ENCODE data around the gene ZFPM1.
"Not testable (repeated sequence)": the region's sequence is repeated elsewhere in the genome, so short reads cannot be mapped to it uniquely, and the experiment has no call there.

ZFPM1 gene

DNA sequence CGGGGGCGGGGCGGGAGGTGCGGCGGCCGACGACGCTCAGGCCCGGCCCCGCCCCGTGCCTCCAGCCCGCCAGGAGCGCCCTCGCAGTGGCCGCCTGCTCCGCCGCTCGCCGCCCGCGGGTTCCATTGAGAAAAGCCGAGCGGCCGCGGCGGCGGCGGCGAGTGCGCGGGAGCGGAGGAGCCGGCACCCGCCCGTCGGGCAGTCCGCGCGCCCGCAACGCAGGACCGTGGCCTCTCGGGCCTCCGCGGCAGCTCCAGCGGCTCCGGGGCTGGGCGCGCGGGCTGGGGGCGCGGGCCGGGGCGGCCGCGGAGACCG lies at the start of gene ZFPM1:
Gene ZFPM1, plus strand, starts transcription at position 64 of the 315 bp plus-strand sequence. CDS start 359 bp downstream, outside the sequence.
- DNase-seq (ENCODE audit: low read depth): no peak

DNA sequence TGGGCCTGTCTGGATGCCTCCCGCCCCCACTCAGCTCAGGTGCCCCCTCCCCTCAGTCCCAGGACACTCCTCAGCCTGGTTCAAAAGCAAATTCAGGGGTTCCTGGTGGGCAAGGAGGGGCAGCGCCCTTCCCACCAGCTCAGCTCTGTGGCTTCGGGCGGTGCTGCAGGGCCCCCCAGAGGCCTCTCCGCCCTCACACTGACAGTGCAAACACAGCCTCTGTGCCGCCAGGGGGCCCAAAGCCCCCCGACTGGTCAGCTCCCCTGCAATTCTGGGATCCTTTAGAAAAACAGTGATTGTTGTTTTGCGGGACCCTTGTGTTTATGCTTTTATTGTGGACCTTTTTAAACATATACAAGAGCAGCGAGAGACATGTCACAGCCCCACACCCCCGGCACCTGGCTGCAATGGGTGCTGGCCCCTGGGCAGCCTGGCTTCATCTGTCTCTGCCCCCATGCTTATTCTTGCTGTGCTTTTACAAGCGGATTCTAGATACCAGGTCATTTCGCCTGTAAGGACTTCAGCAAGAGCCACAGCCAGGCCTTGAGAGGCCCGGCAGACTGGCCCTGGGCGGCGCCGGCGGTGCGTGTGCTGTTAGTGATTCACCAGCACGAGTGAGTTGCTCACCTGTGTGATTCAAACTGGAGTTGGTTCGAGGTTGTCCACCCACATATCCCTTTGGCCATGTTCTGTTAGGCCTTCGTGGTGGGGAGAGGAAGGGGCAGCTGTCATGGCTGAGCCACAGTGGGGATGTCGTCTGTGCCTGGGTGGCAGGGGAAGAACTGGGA lies 49.1 kb upstream of the ZFPM1 start:
- DNase-seq (ENCODE audit: low read depth): no peak

DNA sequence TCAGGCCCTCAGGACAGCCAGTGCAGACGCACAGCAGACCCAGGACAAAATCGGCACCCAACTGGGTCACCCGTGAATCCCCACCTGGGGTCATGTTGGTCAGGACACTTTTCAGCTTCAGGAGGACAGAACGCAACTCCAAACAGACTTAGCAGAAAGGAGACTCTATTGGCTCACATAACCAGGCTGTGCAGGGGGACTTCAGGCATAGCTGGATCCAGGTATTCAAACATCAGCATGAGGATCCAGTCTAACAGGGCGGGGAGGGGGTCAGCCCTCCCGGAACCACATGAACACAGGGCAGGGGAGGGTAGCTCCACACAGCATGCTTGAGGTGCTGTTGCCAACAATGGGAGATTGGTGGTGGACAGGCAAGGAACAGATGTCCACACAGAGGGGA lies 48.3 kb upstream of the ZFPM1 start:
- DNase-seq (ENCODE audit: low read depth): no peak

DNA sequence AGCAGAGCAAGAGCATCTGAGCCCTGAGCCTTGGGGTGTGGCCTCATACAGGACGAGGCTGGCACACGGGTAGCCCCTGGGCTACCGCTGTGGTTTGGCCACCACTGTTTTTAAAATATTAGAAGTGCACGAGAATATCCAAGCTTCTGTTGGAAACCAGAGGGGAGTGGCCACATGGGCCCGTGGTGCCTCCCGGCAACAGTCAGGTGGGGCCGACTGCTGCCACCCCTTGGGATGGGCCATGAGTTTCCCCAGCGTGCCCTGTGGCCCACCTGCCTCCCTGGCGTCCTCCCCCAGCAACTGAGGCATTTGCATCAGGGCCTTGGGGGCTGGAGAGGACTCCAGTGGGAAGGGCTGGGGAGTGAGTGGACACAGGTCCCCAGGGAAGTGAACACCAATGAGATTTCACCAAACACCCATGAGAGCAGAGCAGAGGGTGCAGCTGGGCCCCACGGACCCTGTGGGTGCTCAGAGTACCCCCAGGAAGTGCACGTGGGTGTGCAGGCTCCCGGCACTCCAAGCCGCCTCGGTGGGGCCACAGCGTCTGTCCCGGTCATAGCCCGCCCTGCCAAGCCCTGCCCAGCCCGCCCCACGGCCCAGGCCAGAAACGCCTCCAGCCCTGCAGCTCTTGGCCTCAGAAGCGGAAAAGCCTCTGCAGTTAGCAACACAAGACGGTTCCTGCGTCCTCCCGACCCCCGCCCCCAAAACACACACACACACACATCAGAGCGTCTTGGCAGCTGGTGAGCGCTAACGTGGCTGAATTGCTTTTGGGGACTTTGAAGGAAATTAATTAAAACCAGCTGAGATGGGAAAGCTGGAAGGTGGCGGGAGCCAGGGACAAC lies 47.6 kb upstream of the ZFPM1 start:
- no peak for DNase-seq (ENCODE audit: low read depth)

DNA sequence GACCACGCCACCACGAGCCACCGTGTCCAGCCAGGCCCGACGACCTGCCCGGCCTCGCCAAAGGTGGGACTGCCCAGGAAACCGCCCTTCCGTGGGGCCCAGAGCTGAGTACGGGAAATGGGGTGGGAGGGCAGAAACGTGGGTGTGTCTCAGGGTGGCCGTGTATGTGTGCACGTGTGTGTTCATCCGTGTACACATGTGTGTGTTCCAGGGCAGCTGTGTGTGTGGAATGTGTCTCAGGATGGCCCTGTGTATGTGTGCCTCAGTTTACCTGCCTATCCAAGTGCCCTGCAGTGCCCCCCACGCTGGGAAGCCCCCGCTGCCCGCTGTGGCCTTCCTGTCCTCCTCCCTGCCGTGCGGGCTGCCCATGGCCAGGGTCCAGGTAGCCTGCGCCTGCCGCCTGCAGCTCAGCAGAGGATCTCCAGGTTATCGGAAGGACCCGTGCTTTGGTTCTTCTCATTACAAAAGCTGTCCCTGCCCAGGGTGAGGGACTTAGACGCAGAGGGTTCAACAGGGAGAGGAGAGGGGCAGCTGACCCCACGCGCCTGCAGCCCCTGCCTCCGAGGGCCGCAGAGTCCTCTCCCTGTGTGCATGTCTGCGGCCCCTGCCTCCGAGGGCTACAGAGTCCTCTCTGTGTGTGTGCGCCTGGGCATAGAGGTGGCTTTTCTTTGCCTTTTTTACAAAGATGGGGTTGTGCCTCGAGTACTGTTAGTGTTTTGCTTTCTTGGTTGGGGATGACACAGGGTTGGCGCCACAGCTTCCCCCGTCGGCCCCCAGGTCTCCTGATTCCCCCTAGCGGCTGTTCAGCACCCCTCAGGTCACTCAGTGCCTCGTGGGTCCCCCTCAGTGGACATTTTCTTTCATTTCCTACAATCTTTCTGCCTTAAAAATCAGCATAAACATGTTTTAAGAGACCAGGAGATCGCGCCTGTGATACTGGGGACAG lies 46.7 kb upstream of the ZFPM1 start:
- no peak for DNase-seq (ENCODE audit: low read depth)

DNA sequence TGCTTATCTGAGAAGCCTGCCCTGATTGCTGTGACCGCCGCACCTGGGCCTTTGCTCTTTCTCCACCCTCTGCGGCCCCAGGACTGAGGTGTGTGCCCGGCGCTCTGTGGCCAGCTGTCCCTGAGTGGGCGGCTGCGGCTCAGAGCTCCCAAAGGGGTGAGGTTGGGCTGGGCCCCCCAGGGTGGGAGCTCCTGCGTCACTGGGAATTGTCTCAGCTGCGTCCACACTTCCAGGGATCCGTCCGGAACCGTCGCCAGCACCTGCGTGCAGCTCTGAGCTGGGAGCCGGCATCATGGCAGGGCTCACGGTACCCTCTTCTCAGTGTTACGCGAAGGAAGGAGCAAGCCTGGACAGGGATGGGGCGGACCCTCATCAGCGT lies 46.0 kb upstream of the ZFPM1 start:
- no peak for DNase-seq (ENCODE audit: low read depth)

DNA sequence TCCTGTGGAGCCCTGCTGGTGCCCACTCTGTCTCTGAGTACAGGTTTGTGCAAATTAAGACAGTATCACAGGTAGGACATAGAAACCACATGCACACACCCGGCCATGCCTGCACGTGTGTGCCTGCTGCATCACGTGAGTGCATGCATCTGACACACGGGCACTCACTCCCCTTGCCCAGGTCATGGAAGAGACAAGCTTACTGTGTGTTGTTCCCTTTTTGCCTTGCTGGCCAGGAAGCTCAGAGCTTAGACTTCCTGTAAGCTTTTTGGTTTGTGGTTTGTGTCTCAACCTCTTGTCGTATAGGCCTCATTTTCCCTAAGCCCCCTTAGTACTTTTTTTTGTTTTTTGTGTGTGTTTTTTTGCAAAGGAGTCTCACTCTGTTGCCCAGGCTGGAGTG lies 45.3 kb upstream of the ZFPM1 start:
- no peak for DNase-seq (ENCODE audit: low read depth)

DNA sequence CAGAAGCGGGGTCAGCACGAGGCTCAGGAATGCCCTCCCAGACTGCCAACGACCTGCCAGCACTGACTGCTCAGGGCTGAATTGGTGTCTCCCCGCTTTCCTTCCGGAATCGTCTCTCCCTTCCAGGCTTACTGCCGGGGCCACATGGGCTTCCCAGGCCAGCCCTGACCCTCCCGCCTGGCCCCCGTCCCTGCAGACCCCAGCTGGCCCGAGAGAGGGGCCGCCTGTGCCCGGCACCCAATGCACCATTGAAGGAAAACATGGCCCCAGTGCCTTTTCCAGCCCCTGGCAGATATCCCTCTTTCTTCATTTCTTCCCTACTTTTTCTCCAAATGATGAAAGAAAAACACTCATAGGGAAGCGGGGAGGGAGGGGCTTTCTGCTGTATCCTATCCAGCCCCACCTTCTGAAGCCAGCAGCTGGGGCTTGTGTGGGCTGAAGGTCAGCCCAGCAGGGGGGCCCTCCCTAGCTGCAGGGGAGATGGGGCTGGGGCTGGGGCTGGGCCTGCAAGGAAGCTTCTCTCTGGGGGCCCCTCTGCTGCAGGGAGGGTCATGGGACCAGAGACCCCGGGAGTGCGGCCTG lies 44.4 kb upstream of the ZFPM1 start:
- no peak for DNase-seq (ENCODE audit: low read depth)

DNA sequence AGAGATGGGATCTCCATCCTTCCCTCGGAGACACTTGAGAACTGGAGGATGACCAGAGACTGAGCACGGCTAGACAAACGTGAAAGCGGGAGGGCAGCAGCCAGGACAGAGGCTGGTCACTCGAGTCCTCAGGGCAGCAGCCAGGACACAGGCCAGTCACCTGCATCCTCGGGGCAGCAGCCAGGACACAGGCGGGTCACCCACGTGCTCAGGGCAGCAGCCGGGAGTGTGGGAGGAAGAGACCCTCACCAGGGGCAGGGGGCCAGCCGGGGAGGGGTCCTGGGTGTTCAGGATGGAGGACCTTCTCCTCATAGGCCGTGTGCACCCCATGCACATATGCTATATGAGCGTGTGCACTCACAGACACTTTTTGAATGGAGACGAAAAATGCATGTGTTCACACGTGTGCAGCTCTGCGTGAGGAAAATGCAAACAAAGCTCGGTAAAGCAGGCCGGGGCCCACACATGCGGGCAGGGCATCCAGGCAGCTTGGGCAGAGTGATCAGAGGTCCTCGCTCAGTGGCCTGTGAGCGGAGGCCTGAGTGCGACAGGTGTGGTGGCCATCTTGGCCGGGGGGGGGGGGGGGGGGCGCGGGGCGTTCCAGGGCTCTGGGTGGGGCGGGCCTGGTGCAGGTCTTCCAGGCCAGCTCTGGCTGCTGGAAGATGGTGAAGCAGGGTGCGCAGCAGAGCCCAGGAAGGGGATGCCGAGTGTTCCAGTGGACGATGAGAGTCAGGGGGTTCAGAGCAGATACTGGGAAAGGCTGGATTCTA lies 43.6 kb upstream of the ZFPM1 start:
- no peak for DNase-seq (ENCODE audit: low read depth)

DNA sequence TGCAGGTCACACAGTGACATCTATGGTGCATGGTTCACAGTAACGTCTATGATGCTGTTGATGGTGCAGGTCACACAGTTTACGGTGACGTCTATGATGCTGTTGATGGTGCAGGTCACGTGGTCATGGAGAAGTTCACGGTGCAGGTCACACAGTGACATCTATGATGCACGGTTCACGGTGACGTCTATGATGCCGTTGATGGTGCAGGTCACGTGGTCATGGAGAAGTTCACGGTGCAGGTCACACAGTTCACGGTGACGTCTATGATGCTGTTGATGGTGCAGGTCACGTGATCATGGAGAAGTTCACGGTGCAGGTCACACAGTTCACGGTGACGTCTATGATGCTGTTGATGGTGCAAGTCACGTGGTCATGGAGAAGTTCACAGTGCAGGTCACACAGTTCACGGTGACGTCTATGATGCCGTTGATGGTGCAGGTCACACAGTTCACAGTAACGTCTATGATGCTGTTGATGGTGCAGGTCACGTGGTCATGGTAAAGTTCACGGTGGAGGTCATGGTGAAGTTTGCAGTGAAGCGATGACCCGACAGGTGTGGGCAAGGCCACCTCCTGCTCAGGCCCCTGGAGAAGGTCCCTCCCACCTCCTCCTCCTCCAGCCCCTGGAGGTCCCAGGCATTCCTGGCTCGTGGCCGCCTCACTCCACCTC lies 42.6 kb upstream of the ZFPM1 start:
- not testable (repeated sequence) for DNase-seq (ENCODE audit: low read depth)

DNA sequence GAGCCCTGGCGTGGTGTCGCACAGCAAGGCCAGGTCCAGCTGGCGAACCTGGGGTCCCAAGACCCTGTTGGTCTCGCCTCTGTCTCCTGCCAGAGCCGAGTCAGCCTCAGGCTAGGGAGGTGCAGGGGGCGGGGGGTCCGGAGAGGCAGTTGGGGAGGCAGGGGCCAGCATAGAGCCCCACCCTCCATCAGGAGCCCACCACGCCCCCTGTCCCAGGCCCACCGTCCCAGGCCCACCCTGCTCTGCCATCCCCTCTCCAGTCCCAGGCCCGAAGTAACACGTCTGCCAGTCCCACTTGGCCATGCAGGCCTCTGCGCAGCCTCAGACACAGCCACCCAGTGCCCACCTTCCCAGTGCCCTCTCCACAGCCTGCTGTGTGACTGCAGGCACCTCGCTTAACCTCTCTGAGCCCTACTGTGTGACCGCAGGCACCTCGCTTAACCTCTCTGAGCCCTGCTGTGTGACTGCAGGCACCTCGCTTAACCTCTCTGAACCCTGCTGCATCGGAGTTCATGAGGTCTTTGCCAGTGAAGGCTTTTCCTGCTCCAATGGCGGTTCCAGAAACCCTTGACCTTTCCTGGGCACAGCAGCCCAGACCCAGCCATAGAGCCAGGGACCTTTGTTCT lies 41.0 kb upstream of the ZFPM1 start:
- DNase-seq (ENCODE audit: low read depth): no peak

DNA sequence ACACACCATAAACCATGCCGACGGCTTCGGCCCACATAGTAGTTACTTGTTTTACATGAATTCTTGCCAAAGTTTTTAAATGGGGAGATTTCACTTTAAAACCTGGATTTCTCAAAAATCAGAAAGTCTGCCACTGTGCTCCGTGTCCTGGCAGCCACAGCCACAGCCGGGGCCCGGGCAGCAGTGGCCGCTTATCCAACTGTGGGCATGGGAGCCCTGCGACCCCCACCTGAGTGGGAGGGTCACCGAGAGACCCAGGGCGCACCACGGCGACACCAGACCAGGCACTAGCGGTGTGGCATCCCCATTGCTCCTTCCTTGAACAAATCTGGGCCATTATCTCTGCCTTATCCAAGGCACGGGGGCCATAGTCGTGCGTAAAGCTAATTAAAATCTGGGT lies 40.3 kb upstream of the ZFPM1 start:
- DNase-seq (ENCODE audit: low read depth): no peak

DNA sequence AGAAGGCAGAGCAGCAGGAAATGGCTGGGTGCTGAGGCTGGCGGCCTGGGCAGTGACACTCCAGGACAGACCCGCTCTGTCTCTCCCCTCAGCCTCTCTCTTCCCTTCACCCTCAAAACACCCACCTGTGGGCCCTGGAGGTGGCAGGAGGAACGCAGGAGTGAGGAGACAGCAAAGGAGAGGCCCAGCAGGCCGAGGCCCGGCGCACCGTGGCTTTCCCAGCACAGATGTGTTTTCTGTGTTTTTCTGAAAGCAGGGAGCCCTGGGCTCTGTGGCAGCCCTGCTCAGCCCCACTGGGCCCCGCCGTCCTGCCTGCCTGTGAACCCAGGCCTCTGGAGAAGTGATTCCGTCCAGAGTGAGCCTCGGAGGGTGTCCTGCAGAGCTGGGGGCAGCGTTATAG lies 39.8 kb upstream of the ZFPM1 start:
- no peak for DNase-seq (ENCODE audit: low read depth)

DNA sequence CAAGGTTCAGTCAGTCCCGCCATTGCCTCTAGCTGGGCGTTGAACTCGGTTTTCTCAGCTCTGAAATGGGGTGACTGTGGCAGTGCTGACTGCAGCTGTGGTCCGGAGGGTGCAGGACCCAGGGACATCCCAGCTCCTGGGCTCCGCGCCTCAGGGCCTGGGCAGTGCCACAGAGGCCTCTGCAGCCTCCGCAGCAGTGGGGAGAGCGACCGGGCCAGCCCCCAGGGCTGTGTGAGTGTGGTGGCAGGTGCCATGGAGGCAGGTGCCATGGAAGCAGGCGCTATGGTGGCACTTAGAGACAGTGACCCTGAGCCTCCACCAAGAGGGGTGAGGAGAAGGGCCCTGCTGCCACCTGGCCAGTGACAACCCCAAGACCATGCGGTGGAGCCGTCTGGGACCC lies 39.4 kb upstream of the ZFPM1 start:
- no peak for DNase-seq (ENCODE audit: low read depth)

DNA sequence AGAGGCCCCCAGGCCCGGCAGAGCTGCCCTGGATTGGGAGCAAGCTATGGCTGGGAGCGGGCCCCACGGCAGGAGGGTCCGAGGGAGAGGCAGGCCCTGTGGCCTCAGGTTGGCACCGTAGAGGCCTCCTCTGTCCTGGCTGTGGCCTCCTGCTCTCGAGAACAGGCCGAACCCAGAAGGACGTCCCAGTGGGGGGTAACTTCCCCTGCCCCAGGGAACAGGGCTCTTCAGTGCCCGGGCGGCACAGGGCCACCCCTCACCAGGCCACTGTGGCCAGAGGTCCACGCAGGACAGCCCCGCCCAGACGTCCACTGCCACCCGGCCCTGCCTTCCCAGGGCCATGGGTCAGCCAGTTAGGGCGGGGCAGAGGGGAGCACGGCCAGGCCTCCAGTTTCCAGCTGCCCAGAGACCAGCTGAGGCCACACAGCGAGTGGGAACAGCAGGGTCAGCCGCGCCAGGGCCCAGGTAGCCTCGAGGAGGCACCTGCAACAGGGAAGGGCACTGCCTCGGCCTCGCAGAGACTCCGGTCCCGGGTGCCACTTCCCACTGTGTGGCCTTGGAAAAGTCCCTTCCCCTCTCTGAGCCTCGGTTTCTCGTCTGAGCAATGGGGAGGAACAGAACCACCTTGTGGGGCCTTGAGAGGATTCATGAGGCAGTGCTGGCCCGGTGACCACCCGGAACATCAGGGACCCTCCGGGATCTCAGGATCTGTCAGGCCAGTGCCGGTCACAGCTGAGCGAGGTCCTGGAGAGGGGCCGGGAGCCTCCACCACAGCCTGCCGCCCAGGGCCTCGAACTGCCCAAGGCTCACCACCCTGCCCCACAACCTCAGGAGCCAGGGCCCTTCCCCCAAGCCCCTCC lies 38.3 kb upstream of the ZFPM1 start:
- DNase-seq (ENCODE audit: low read depth): no peak

DNA sequence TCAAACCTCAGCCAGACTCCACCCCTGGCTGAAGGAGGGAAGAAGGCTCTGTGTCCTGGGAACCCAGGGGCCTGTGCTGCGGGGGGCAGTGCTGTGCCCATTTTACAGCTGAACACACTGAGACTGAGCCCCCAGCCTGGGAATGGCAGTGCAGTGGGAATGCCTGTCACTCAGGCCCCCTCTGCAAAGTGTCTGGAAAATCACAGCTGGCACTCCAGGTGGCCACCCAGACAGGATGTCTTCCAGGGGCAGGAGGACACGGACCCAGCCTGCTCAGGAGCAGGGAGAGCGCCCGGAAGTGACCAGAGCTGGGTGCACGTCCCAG lies 37.7 kb upstream of the ZFPM1 start:
- no peak for DNase-seq (ENCODE audit: low read depth)

DNA sequence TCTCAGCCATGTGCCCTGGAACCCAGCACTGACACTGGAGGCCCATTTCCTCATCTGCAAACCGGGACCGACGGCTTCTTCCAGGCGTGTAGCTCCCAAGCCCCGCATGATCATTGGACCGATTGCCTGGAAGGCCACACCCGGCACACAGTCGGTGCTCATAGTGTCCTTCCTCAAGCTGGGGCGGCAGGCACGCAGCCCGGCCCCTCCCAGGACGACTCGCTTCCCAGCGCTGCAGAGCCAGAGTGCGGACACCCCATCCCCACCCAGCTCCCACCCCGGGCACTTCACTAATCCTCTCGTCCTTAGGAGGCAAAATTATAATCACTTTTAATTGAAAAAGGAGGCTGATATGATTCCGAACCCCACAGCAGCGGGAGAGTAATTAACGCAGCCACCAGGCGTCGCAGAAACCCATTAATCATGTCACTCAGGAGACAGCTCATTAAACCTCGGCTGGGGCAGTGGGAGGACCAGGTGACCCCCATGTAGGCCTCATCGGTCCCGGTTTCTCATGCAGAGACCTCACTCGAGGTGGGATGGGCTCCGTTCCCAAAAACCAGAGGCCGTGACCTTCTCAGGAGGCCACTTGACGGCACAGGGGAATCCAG lies 37.3 kb upstream of the ZFPM1 start:
- DNase-seq (ENCODE audit: low read depth): no peak

DNA sequence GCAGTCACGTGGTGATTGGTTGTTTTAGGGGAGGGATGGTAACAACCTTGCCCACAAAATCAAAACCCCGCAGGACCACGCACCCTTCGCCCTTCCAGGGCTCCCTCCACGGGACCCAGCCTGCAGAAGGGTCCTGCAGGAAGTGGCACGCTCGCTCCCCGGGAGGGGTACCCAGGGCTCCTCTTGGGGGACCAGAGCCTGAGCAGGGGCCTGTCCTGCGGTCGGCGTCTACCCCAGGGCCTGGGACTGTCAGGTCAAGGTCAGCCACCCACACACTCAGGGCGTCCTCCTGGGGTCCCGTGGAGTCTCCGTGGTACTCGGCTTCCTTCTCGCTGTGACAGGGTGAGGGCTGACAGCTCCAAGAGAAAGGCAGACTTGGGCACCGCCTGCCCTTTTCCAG lies 36.4 kb upstream of the ZFPM1 start:
- DNase-seq (ENCODE audit: low read depth): no peak
